OCI-LY3 (cell line): ENCODE data around the gene UBAC2.

Experiments used
- H2AFZ ChIP-seq: fragments of 200-600, 300-600 bp; shearing (Covaris generic); 2 replicates; pipeline ENCODE4 v1.6.0; 2014; ENCODE audit warnings: antibody characterized with exemption, low read depth, low read length
- H3K27ac ChIP-seq: fragments of 200-600, 300-600 bp; sonication (generic); 2 replicates; pipeline ENCODE4 v1.5.1; 2014; ENCODE audit warnings: mild to moderate bottlenecking, low read length, moderate library complexity, mixed read lengths
- H3K27me3 ChIP-seq: fragments of 200-600, 300-600 bp; sonication (generic); 2 replicates; pipeline ENCODE4 v1.6.1; 2014; ENCODE audit warnings: low read depth, low read length, mixed read lengths
- H3K36me3 ChIP-seq: fragments of 200-600, 300-600 bp; sonication (generic); replicated peaks from 2 replicates; pipeline ENCODE3; 2014; ENCODE audit warnings: low read depth, low read length, mixed read lengths
- H3K4me1 ChIP-seq: fragments of 300-600, 200-600 bp; sonication (generic); 2 replicates; pipeline ENCODE4 v1.6.1; 2014; ENCODE audit warnings: low read length, mixed read lengths
- H3K4me2 ChIP-seq: fragments of 200-600, 300-600 bp; sonication (generic); 2 replicates; pipeline ENCODE4 v1.6.1; 2014; ENCODE audit warnings: low read length, mixed read lengths
- H3K4me3 ChIP-seq: fragments of 300-600, 200-600 bp; sonication (generic); 2 replicates; pipeline ENCODE4 v1.5.1; 2014; ENCODE audit warnings: antibody characterized with exemption, mild to moderate bottlenecking, low read length, moderate library complexity
- H3K79me2 ChIP-seq: fragments of 300-600, 200-600 bp; shearing (Covaris generic); 2 replicates; pipeline ENCODE4 v1.6.1; 2014; ENCODE audit warnings: mild to moderate bottlenecking, low read length, mixed read lengths
- H3K9ac ChIP-seq: fragments of 300-600, 200-600 bp; shearing (Covaris generic); 2 replicates; pipeline ENCODE4 v1.6.0; 2014; ENCODE audit warnings: mild to moderate bottlenecking, low read length, moderate library complexity
- H3K9me3 ChIP-seq: fragments of 200-600, 300-600 bp; shearing (Covaris generic); 2 replicates; pipeline ENCODE4 v1.6.1; 2014; ENCODE audit warnings: low read length, mixed read lengths; ENCODE audit not compliant: insufficient read depth
- H4K20me1 ChIP-seq: fragments of 200-600, 300-600 bp; sonication (generic); 2 replicates; pipeline ENCODE4 v1.6.1; 2016; ENCODE audit warnings: low read length, mixed read lengths; ENCODE audit not compliant: insufficient read depth
- EZH2phosphoT487 ChIP-seq: fragments of 200-600 bp; shearing (Covaris generic); IDR thresholded peaks from 2 replicates; pipeline ENCODE4 v1.6.1; 2018; ENCODE audit warnings: antibody characterized with exemption, mixed run types, low read depth
- TF ChIP-seq, protein P1 (sequence below): fragments of 200-600, 300-600 bp; sonication (generic); IDR thresholded peaks from 2 replicates; pipeline ENCODE4 v1.5.1; 2014; ENCODE audit warnings: antibody characterized with exemption, low read length, low read depth

Gene UBAC2

DNA sequence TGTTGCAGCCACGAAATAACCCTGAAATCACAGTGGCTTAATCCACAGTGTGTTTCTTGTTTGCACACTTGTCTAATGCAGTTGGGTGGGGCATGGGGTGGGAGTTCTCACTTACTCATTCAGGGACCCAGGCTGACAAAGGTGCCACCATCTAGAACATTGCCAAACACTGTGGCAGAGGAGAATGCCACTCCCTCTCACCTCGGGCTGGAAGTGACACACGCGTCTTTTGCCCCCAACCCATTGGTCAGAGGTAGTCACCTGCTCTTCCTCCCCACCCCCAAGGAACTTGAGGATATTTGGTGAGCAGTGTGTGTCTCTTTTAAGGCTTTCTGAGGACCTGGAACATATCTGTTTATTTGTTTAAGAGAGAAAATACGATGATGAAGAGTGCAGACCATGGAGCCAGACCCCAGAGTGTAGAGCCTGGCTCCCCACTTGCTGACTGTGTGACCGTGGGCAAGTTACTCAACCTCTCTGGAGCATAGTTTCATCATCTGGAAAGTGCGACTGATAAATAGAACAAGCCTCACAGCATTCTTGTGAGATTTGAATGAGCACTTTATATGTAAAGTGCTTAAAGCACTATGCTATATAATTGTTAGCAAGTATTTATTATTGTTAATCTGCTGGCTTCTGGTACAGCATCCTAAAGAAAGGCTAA is 89.2 kb downstream of the UBAC2 start:
- TF ChIP-seq, protein P1, sequence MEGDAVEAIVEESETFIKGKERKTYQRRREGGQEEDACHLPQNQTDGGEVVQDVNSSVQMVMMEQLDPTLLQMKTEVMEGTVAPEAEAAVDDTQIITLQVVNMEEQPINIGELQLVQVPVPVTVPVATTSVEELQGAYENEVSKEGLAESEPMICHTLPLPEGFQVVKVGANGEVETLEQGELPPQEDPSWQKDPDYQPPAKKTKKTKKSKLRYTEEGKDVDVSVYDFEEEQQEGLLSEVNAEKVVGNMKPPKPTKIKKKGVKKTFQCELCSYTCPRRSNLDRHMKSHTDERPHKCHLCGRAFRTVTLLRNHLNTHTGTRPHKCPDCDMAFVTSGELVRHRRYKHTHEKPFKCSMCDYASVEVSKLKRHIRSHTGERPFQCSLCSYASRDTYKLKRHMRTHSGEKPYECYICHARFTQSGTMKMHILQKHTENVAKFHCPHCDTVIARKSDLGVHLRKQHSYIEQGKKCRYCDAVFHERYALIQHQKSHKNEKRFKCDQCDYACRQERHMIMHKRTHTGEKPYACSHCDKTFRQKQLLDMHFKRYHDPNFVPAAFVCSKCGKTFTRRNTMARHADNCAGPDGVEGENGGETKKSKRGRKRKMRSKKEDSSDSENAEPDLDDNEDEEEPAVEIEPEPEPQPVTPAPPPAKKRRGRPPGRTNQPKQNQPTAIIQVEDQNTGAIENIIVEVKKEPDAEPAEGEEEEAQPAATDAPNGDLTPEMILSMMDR = no peak
- no peak for TF ChIP-seq EZH2phosphoT487
- Histone ChIP-seq H3K79me2 (peaks cover 35% of the 10 kb centered on the region), H3K9me3 (no peaks in the 10 kb centered on the region), H3K36me3 (peaks cover 32% of the 10 kb centered on the region), H3K27ac (no peak overlapping the region), H2AFZ (no peak overlapping the region), H3K4me1 (peaks cover 46% of the 10 kb centered on the region), H3K4me2 (peak overlapping the region; percentile 58), H3K27me3 (no peaks in the 10 kb centered on the region), H3K4me3 (no peak overlapping the region), H4K20me1 (peaks cover 53% of the 10 kb centered on the region), H3K9ac (no peak overlapping the region)

DNA sequence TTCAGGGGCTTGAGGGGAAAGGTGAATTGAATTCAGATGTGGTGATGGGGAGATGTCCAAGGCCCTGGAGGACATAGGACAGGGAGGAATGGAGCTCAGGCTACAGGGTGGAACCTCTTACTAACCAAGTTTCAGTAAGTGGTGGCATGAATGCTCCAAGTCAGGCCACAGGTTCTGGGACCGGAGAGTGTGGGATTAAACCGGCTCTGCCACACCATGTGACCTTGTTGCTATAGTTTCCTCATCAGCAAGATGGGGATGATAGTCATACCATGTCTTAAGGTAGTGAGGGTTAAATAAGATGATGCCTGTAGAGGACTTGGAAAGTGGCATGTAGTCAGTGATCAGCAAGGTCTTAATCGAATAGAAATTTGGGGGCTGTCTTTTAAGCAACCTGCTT is 90.2 kb downstream of the UBAC2 start:
- Histone ChIP-seq H3K9ac (no peak overlapping the region), H2AFZ (no peak overlapping the region), H3K36me3 (peaks cover 43% of the 10 kb centered on the region), H3K27ac (no peak overlapping the region), H3K4me3 (no peak overlapping the region), H3K79me2 (peaks cover 46% of the 10 kb centered on the region), H3K4me2 (no peak overlapping the region), H3K4me1 (peaks cover 56% of the 10 kb centered on the region), H3K9me3 (no peaks in the 10 kb centered on the region), H3K27me3 (no peaks in the 10 kb centered on the region), H4K20me1 (peaks cover 64% of the 10 kb centered on the region)
- no peak for TF ChIP-seq EZH2phosphoT487
- TF ChIP-seq, protein P1 = no peak

DNA sequence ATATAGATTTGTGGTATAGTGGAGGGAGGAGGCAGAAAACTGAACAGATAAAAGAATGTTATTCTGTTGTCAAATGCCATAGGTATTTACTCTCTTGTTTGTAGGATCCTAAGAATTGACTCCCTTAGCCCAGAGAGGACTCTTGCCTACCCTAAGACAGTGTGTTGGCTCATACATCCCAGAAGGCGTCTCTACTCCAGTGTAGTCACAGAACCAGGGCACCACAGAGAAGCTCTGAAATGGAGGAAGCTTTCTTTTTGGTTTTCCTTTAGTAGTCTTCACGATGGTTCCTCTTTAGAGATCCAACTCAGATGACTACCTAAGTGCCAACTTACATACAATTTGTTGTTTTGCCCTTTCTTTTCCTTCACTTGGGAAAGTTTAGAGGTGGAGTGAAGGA is 92.5 kb downstream of the UBAC2 start:
- H3K79me2 ChIP-seq = peaks cover 63% of the 10 kb centered on the region
- no peak overlapping the region for H3K4me3 ChIP-seq
- no peak for TF ChIP-seq EZH2phosphoT487
- TF ChIP-seq, protein P1 = no peak
- no peaks in the 10 kb centered on the region for H3K27me3 ChIP-seq
- peaks cover 44% of the 10 kb centered on the region for H3K36me3 ChIP-seq
- no peak overlapping the region for H3K9ac ChIP-seq
- H3K27ac ChIP-seq = no peak overlapping the region
- H4K20me1 ChIP-seq = peaks cover 85% of the 10 kb centered on the region
- peaks cover 62% of the 10 kb centered on the region for H3K4me1 ChIP-seq
- no peaks in the 10 kb centered on the region for H3K9me3 ChIP-seq
- H2AFZ ChIP-seq = no peak overlapping the region
- H3K4me2 ChIP-seq = no peak overlapping the region

DNA sequence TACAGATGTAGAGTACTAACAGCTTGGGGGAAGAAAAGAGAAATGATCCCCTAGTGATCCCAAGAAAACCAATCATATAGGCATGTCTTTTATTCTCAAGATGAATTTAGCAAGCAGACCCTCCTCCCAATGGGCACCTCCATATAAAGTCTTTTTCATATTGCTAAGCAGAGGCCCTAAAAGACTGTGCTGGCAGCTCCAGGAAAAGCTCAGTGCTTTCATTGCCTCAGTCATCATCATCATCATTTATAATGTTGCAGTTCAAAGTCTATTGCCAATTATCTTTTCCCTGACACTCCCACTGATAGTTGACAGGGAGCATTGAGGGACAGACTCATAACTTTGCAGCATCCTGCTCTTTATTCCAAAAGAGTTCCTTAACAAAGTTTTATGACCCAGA is 93.5 kb downstream of the UBAC2 start:
- Histone ChIP-seq H3K27ac (no peak overlapping the region), H3K27me3 (no peaks in the 10 kb centered on the region), H4K20me1 (peaks cover 87% of the 10 kb centered on the region), H3K79me2 (peaks cover 68% of the 10 kb centered on the region), H3K9ac (no peak overlapping the region), H3K36me3 (peaks cover 44% of the 10 kb centered on the region), H3K4me1 (peaks cover 62% of the 10 kb centered on the region), H3K4me2 (no peak overlapping the region), H3K4me3 (no peak overlapping the region), H2AFZ (no peak overlapping the region), H3K9me3 (no peaks in the 10 kb centered on the region)
- no peak for TF ChIP-seq EZH2phosphoT487
- TF ChIP-seq, protein P1 = no peak
